Calu3 (cell line): ENCODE measurements around the gene SLC23A1. TPM values are rescaled to one million over a fixed set of nuclear protein-coding genes. Genes with fewer than 3 reads are reported as not detected.

Experiments
- BruUV-seq: library from RNA; stranded (reverse); fragments of 400-500 nt; replicated peaks from 2 replicates; lab custom pipeline; 2021; lab: Mats Ljungman, UMichigan
- CTCF ChIA-PET: fragments of 300-600 bp; sonication (Branson Sonifier 250); formaldehyde crosslinking; loops from one replicate; lab custom pipeline; 2022; ENCODE audit warnings: antibody characterized with exemption; lab: Charles Lee
- DNase-seq: peaks from one replicate; pipeline ENCODE4 v3.0.0; 2022
- H3K27ac Mint-ChIP-seq: one replicate; pipeline ENCODE4 v1.8.0; 2022; ENCODE audit warnings: mixed read lengths; ENCODE audit not compliant: unreplicated experiment
- H3K27me3 Mint-ChIP-seq: one replicate; pipeline ENCODE4 v1.8.0; 2022; ENCODE audit warnings: mixed read lengths; ENCODE audit not compliant: unreplicated experiment
- H3K36me3 Mint-ChIP-seq: one replicate; pipeline ENCODE4 v1.8.0; 2022; ENCODE audit warnings: mild to moderate bottlenecking, moderate library complexity, mixed read lengths; ENCODE audit not compliant: insufficient read depth, unreplicated experiment
- H3K4me1 Mint-ChIP-seq: one replicate; pipeline ENCODE4 v1.8.0; 2022; ENCODE audit warnings: mild to moderate bottlenecking, low read depth, mixed read lengths; ENCODE audit not compliant: unreplicated experiment
- H3K4me3 Mint-ChIP-seq: one replicate; pipeline ENCODE4 v1.8.0; 2022; ENCODE audit warnings: mild to moderate bottlenecking, low read depth, moderate library complexity, mixed read lengths; ENCODE audit not compliant: unreplicated experiment
- H3K9me3 Mint-ChIP-seq: one replicate; pipeline ENCODE4 v1.8.0; 2022; ENCODE audit warnings: low read depth, mixed read lengths; ENCODE audit not compliant: unreplicated experiment
- intact Hi-C: fragments of 100-400 bp; cut with micrococcal nuclease; formaldehyde crosslinking; loops from one replicate; pipeline ENCODE4 v1.10.0; 2022; ENCODE audit not compliant: unreplicated experiment
- total RNA-seq: library from RNA; stranded (reverse); gene quantifications from 2 replicates; pipeline ENCODE4 v1.2.3, GENCODE V29; 2022
- TF ChIP-seq, protein P1 (sequence below): fragments of 200-600 bp; IDR thresholded peaks from one replicate; pipeline ENCODE4 v1.8.0; 2022; ENCODE audit warnings: antibody characterized with exemption; ENCODE audit not compliant: unreplicated experiment

Gene SLC23A1
- total RNA-seq, 1 experiment from 2014 or later, result 0.80 TPM

GRCh38 chr5:139404484-139404840, 21.4 kb upstream of the SLC23A1 start:
- TF ChIP-seq, protein P1, sequence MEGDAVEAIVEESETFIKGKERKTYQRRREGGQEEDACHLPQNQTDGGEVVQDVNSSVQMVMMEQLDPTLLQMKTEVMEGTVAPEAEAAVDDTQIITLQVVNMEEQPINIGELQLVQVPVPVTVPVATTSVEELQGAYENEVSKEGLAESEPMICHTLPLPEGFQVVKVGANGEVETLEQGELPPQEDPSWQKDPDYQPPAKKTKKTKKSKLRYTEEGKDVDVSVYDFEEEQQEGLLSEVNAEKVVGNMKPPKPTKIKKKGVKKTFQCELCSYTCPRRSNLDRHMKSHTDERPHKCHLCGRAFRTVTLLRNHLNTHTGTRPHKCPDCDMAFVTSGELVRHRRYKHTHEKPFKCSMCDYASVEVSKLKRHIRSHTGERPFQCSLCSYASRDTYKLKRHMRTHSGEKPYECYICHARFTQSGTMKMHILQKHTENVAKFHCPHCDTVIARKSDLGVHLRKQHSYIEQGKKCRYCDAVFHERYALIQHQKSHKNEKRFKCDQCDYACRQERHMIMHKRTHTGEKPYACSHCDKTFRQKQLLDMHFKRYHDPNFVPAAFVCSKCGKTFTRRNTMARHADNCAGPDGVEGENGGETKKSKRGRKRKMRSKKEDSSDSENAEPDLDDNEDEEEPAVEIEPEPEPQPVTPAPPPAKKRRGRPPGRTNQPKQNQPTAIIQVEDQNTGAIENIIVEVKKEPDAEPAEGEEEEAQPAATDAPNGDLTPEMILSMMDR, result no peak
- BruUV-seq, result no TSS peak
- H3K27ac Mint-ChIP-seq, result peak overlapping the region; percentile 100
- CTCF ChIA-PET, result no interaction called here
- DNase-seq, result no peak
- no peaks in the 10 kb centered on the region for H3K27me3 Mint-ChIP-seq
- H3K9me3 Mint-ChIP-seq, result no peaks in the 10 kb centered on the region
- peak overlapping the region; percentile 98 for H3K4me3 Mint-ChIP-seq
- intact Hi-C loops, result no loop called here
- peaks cover 22% of the 10 kb centered on the region for H3K36me3 Mint-ChIP-seq
- peaks cover 26% of the 10 kb centered on the region for H3K4me1 Mint-ChIP-seq

GRCh38 chr5:139403787-139404483, 20.8 kb upstream of the SLC23A1 start, which contains the start of gene SPATA24:
Gene SPATA24, minus strand, starts transcription at chr5:139404089. Its CDS starts 29 bp downstream, at chr5:139404060.
- H3K4me1 Mint-ChIP-seq, result peaks cover 26% of the 10 kb centered on the region
- H3K36me3 Mint-ChIP-seq, result peaks cover 23% of the 10 kb centered on the region
- H3K27ac Mint-ChIP-seq, result peak within 1 kb of the TSS; percentile 100
- intact Hi-C loops, result no loop called here
- BruUV-seq, result no TSS peak
- CTCF ChIA-PET, result interaction anchor here (0.6 to 0.9 kb wide), 4 partner anchors 34 to 626 kb away, joined by 3 read pairs; no protein-coding TSS in a partner anchor
- peak within 1 kb of the TSS; percentile 98 for H3K4me3 Mint-ChIP-seq
- no peaks in the 10 kb centered on the region for H3K9me3 Mint-ChIP-seq
- H3K27me3 Mint-ChIP-seq, result no peaks in the 10 kb centered on the region
- TF ChIP-seq, protein P1, result no peak
- peak; percentile 99 for DNase-seq

GRCh38 chr5:139403418-139403786, 20.3 kb upstream of the SLC23A1 start:
- Mint-ChIP-seq H3K4me1 (peaks cover 26% of the 10 kb centered on the region), H3K27me3 (no peaks in the 10 kb centered on the region), H3K4me3 (peak overlapping the region; percentile 98), H3K36me3 (peaks cover 23% of the 10 kb centered on the region), H3K9me3 (no peaks in the 10 kb centered on the region), H3K27ac (peak overlapping the region; percentile 100)
- CTCF ChIA-PET, result interaction anchor here (0.6 to 0.9 kb wide), 4 partner anchors 35 to 626 kb away, joined by 3 read pairs; no protein-coding TSS in a partner anchor
- no peak for DNase-seq
- TSS peak; percentile 86 for BruUV-seq
- TF ChIP-seq, protein P1, result no peak
- intact Hi-C loops, result no loop called here

DNA sequence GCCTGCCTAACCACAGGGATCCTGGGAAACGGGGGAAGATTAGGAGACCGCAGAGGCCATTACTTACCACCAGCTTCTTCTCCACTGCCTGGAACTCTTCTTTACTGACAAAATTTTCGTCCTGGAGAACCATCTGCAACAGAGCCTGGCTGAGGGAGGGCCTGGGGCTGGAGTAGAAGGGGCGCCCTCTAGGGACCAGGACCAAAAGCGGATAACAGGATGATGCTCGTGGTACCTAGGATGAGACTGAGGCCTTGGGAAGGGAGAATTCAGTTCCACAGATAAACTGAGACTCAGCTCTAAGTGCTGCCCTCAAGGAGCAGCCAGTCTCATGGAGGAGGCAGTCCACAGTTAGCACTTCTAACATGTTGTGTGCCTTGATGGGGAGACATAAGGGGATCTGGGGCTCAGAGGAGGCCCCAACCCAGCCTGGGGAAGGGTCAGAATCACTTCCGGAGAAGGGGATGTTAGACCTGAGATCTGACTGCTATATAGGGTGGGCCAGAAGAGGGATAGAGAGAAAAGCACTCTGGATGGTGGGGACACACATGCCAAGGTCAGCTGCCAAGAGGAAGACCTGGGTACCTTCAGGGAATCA, 19.6 kb upstream of the SLC23A1 start:
- Mint-ChIP-seq H3K27me3 (no peaks in the 10 kb centered on the region), H3K4me3 (peak overlapping the region; percentile 98), H3K27ac (peak overlapping the region; percentile 100), H3K36me3 (peaks cover 23% of the 10 kb centered on the region), H3K4me1 (peaks cover 31% of the 10 kb centered on the region), H3K9me3 (no peaks in the 10 kb centered on the region)
- CTCF ChIA-PET, result interaction anchor here (0.6 kb wide), 2 partner anchors 181 to 363 kb away, joined by 3 to 6 read pairs; no protein-coding TSS in a partner anchor
- peak; percentile 54 for DNase-seq
- TF ChIP-seq, protein P1, result peak; percentile 63
- intact Hi-C loops, result no loop called here
- BruUV-seq, result no TSS peak
